A549 (cell line): ENCODE data around the gene MYH7B. TPM values are rescaled to one million over a fixed set of nuclear protein-coding genes. Genes with fewer than 3 reads are reported as not detected.

Source experiments
- ATAC-seq, 2 experiments: fragments of 200-7000 bp in 1 of 2; fragments of >200 bp in 1 of 2; cut with Nextera tagmentation in 1 of 2; cut with Tn5 transposase in 1 of 2; 3 replicates each; pipeline versions ENCODE4 v1.8.0 to v1.9.1; 2018 to 2020; ENCODE audit warnings: mild to moderate bottlenecking in 1 of 2, moderate library complexity in 1 of 2
- CTCF ChIA-PET: fragments of 300-600 bp; sonication (Branson Sonifier 250); formaldehyde crosslinking; extraction: SDS; loops from one replicate; lab custom pipeline; 2021; ENCODE audit warnings: antibody characterized with exemption, inconsistent platforms; lab: Yijun Ruan, JAX
- POLR2A ChIA-PET: fragments of 350-600 bp; formaldehyde crosslinking; extraction: SDS; loops from one replicate; lab custom pipeline; 2021; ENCODE audit warnings: antibody characterized with exemption, inconsistent platforms; lab: Yijun Ruan, JAX
- DNase-seq, 2 experiments: peaks; one replicate each; pipeline versions ENCODE4 v3.0.0 to v3.0.0-alpha.2; 2011 to 2016; ENCODE audit warnings: low read depth in 1 of 2, low spot score in 1 of 2
- FAIRE-seq: peaks from 2 replicates; lab custom pipeline; 2011; peaks lifted over from hg19 to GRCh38; lab: Jason Lieb, UNC
- H3K27ac ChIP-seq, 2 experiments: fragments of >200 bp; sonication (Bioruptor Twin); formaldehyde crosslinking; 3 replicates each; pipeline ENCODE4 v1.5.1; 2016 to 2017
- H3K4me1 ChIP-seq: fragments of >200 bp; sonication (Bioruptor Twin); formaldehyde crosslinking; 3 replicates; pipeline ENCODE4 v1.6.1; 2016
- H3K4me2 ChIP-seq: fragments of >200 bp; sonication (Bioruptor Twin); formaldehyde crosslinking; 3 replicates; pipeline ENCODE4 v1.6.1; 2016
- H3K4me3 ChIP-seq: fragments of >200 bp; sonication (Bioruptor Twin); formaldehyde crosslinking; 3 replicates; pipeline ENCODE4 v1.5.1; 2016
- H3K9me3 ChIP-seq: fragments of >200 bp; sonication (Bioruptor Twin); formaldehyde crosslinking; 3 replicates; pipeline ENCODE4 v1.6.1; 2016
- EP300 ChIP-seq, 2 experiments: fragments of >200 bp; sonication (Bioruptor Twin); formaldehyde crosslinking; IDR thresholded peaks; 2 replicates in 1 of 2; 3 replicates in 1 of 2; pipeline ENCODE4 v1.6.1; 2016 to 2017
- ESRRA ChIP-seq: fragments of 150-350 bp; IDR thresholded peaks from 2 replicates; pipeline ENCODE4 v1.6.1; 2014; ENCODE audit warnings: mild to moderate bottlenecking, low read length, borderline replicate concordance
- GATA3 ChIP-seq: IDR thresholded peaks from 2 replicates; pipeline ENCODE4 v1.6.1; 2012; ENCODE audit warnings: borderline replicate concordance
- HDAC2 ChIP-seq: fragments of 200-600 bp; sonication (generic); IDR thresholded peaks from 2 replicates; pipeline ENCODE4 v1.6.1; 2016
- HOXA7 ChIP-seq: fragments of 250-450 bp; sonication (Bioruptor Pico); IDR thresholded peaks from 2 replicates; pipeline ENCODE4 v1.5.0; 2020; ENCODE audit warnings: mild to moderate bottlenecking, moderate library complexity
- HOXB13 ChIP-seq: fragments of 250-450 bp; sonication (Bioruptor Pico); IDR thresholded peaks from 2 replicates; pipeline ENCODE4 v1.5.0; 2020; ENCODE audit warnings: low read depth, mild to moderate bottlenecking, moderate library complexity
- JUN ChIP-seq, 2 experiments: fragments of >200 bp; sonication (Bioruptor Twin); formaldehyde crosslinking; IDR thresholded peaks; 2 replicates in 1 of 2; 3 replicates in 1 of 2; pipeline ENCODE4 v1.6.1; 2016 to 2017
- MAFK ChIP-seq: fragments of 450-650 bp; IDR thresholded peaks from 2 replicates; pipeline ENCODE4 v1.6.1; 2014; ENCODE audit not compliant: partially characterized antibody
- NR3C1 ChIP-seq: fragments of >200 bp; sonication (Bioruptor Twin); formaldehyde crosslinking; IDR thresholded peaks from 3 replicates; pipeline ENCODE4 v1.6.1; 2017
- PHF8 ChIP-seq: fragments of 200-600 bp; sonication (generic); IDR thresholded peaks from 2 replicates; pipeline ENCODE4 v1.6.1; 2016; ENCODE audit warnings: low read depth, mild to moderate bottlenecking, antibody characterized with exemption, moderate library complexity, borderline replicate concordance
- RAD21 ChIP-seq, 2 experiments: fragments of >200 bp in 1 of 2; sonication (Bioruptor Twin) in 1 of 2; formaldehyde crosslinking in 1 of 2; IDR thresholded peaks in 1 of 2; conservative IDR thresholded peaks in 1 of 2; 2 replicates in 1 of 2; 3 replicates in 1 of 2; pipeline ENCODE4 v1.6.1; 2012 to 2018; ENCODE audit warnings: inconsistent platforms in 1 of 2
- RARB ChIP-seq: fragments of 250-450 bp; sonication (Bioruptor Pico); IDR thresholded peaks from 2 replicates; pipeline ENCODE4 v1.8.0; 2021; ENCODE audit warnings: mild to moderate bottlenecking, moderate library complexity
- SREBF2 ChIP-seq: fragments of 450-650 bp; IDR thresholded peaks from 2 replicates; pipeline ENCODE4 v1.6.1; 2014; ENCODE audit warnings: mild to moderate bottlenecking, moderate library complexity
- TP53 ChIP-seq: fragments of 250-450 bp; sonication (Bioruptor Pico); IDR thresholded peaks from 2 replicates; pipeline ENCODE4 v1.5.0; 2021; ENCODE audit warnings: mild to moderate bottlenecking, moderate library complexity
- ZC3H11A ChIP-seq: fragments of 450-650 bp; IDR thresholded peaks from 2 replicates; pipeline ENCODE4 v1.6.1; 2014; ENCODE audit warnings: antibody characterized with exemption, mild to moderate bottlenecking
- ZNF302 ChIP-seq: fragments of 250-450 bp; sonication (Bioruptor Pico); IDR thresholded peaks from 2 replicates; pipeline ENCODE4 v1.9.0; 2021; ENCODE audit warnings: inconsistent platforms, mild to moderate bottlenecking, moderate library complexity
- WGBS: methylation state at CpG from one replicate; pipeline ENCODE4 v1.1.6; 2017; ENCODE audit errors: missing lambda C conversion rate; 5-methylcytosine and 5-hydroxymethylcytosine counted together
- polyA plus RNA-seq, 4 experiments: library from polyadenylated mRNA; depleted of rRNA in 3 of 4; stranded (reverse); fragments of >200 nt; fragmentation: RNase III in 1 of 4; extraction: RNeasy Plus Mini Kit Qiagen cat#74134 plus additional on column Dnase treatment in 1 of 4; gene quantifications; 2 replicates in 3 of 4; 3 replicates in 1 of 4; pipeline ENCODE4 v1.2.3, GENCODE V29; 2011 to 2017
- TF ChIP-seq, protein P1 (sequence below): fragments of >200 bp; sonication (Bioruptor Twin); formaldehyde crosslinking; IDR thresholded peaks from 3 replicates; pipeline ENCODE4 v1.5.1; 2016
- TF ChIP-seq, protein P2 (sequence below): IDR thresholded peaks from 2 replicates; pipeline ENCODE4 v1.6.1; 2012; ENCODE audit warnings: low read depth, borderline replicate concordance
- TF ChIP-seq, protein P3 (sequence below): fragments of 200-600 bp; sonication (generic); IDR thresholded peaks from 2 replicates; pipeline ENCODE4 v1.6.1; 2016; ENCODE audit warnings: antibody characterized with exemption, mild to moderate bottlenecking, moderate library complexity

MYH7B gene
- polyA plus RNA-seq, 2 of the 4 experiments (the other 2 are of a cell fraction), result 0.03 to 0.23 TPM

DNA sequence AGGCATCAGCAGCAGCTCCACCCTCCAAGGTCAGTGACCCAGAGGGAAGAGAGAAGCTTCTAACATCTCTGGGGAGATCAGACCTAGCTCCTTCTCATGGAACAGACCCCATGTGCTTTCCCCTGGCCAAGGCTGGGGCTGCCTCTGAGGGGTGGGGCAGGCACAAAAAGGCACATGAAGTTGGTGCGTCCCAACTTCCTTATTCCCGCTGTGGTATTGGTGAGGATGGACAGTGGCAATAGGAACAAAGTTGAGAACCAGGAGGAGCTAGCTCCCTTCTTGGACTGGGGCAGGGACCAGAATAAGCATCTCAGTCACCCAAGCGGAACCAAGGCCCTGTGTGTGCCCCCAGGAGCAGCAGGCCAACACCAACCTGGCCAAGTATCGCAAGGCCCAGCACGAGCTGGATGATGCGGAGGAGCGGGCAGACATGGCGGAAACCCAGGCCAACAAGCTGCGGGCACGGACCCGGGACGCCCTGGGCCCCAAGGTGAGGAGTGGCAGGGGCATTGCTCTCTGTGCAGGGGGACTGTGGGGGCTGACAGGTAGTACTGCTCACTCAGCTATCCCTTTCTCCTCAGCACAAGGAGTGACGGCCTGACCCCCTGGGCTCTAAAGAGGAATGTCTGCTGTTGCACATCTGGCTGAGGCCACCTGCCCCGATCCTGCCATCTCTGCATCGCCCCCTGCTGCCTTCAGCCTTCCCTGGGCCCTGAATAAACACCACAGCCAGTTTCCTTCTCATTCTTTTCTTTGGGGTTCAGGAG lies 46.1 kb downstream of the MYH7B start:
- DNase-seq, result no peak

DNA sequence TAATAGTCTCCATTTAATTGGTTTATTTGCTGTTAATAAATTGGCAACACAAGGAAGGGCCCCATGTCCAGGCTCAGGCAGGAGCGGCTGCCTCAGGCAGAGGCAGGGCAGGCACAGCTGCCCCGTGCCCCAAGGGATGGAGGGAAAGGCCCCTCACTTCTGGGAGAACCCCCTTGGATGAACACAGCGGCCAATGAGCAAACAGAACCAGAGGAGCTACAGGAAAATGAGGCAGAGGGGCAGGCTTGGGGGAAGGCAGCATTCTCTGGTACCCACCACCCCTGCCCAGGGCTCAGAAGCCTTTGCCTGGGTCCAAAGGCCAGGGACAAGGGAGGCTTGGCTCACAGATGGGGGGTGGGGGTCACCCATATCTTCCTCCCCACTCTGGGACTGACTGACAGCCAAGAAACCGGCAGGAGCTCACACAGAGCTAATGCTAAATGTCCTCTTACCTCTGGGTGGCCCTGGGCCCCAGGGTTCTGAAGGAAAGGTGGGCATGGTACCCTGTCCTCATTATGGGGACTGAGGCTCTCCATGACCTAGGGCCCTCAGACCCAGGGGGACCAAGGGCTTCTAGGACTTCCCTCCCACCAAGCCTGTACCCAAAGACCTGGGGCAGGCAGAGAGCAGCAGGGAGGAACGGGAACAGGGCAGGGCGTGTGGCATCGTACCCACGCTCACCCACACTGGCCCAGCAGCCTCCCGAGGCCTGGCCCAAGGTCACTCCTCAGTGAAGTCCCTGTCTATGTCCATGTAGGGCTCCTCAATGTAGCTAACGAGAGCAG lies 47.0 kb downstream of the MYH7B start:
- DNase-seq (no peak), ATAC-seq (no peak), FAIRE-seq (no peak)
- Histone ChIP-seq H3K9me3 (no peaks in the 10 kb centered on the region), H3K4me3 (no peak overlapping the region), H3K27ac (no peak overlapping the region)
- 94% methylated on average over 10 of the region's 10 CpGs for WGBS
- ChIA-PET CTCF (interaction anchor here (0.7 to 4.8 kb wide), 9 partner anchors 9 to 206 kb away, joined by 3 to 30 read pairs (median 3); partner anchors contain the start of genes ACSS2 and GGT7), POLR2A (interaction anchor here (0.6 kb wide), 1 partner anchor 153 kb away, joined by 7 read pairs; no protein-coding TSS in a partner anchor)
- TF ChIP-seq SREBF2, result no peak
- TF ChIP-seq NR3C1, result no peak
- TF ChIP-seq ESRRA, result no peak
- TF ChIP-seq, protein P1, sequence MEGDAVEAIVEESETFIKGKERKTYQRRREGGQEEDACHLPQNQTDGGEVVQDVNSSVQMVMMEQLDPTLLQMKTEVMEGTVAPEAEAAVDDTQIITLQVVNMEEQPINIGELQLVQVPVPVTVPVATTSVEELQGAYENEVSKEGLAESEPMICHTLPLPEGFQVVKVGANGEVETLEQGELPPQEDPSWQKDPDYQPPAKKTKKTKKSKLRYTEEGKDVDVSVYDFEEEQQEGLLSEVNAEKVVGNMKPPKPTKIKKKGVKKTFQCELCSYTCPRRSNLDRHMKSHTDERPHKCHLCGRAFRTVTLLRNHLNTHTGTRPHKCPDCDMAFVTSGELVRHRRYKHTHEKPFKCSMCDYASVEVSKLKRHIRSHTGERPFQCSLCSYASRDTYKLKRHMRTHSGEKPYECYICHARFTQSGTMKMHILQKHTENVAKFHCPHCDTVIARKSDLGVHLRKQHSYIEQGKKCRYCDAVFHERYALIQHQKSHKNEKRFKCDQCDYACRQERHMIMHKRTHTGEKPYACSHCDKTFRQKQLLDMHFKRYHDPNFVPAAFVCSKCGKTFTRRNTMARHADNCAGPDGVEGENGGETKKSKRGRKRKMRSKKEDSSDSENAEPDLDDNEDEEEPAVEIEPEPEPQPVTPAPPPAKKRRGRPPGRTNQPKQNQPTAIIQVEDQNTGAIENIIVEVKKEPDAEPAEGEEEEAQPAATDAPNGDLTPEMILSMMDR, result no peak; the same call in 2 of the 3 replicates
- TF ChIP-seq HOXB13 (CRISPR knock-in tag), result no peak
- no peak for TF ChIP-seq JUN (IDR thresholded peaks at IDR 0.05)
- TF ChIP-seq MAFK, result no peak
- TF ChIP-seq ZNF302, result no peak
- no peak for TF ChIP-seq ZC3H11A
- no peak for TF ChIP-seq RARB (CRISPR knock-in tag)
- TF ChIP-seq HDAC2, result no peak
- TF ChIP-seq PHF8, result no peak
- TF ChIP-seq, protein P2, sequence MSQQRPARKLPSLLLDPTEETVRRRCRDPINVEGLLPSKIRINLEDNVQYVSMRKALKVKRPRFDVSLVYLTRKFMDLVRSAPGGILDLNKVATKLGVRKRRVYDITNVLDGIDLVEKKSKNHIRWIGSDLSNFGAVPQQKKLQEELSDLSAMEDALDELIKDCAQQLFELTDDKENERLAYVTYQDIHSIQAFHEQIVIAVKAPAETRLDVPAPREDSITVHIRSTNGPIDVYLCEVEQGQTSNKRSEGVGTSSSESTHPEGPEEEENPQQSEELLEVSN, result no peak
- TF ChIP-seq EP300 (IDR thresholded peaks at IDR 0.05), result no peak
- TF ChIP-seq HOXA7 (CRISPR knock-in tag), result no peak
- no peak for TF ChIP-seq TP53 (CRISPR knock-in tag)
- no peak for TF ChIP-seq GATA3
- TF ChIP-seq, all 56 proteins: peak for 0
- H3K4me1 ChIP-seq, result no peaks in the 10 kb centered on the region
- no peak overlapping the region for H3K4me2 ChIP-seq

More for the DNA sequence above, 46.1 kb downstream of the MYH7B start:
- no peak for FAIRE-seq
- ChIA-PET CTCF (interaction anchor here (0.6 to 4.8 kb wide), 11 partner anchors 10 to 169 kb away, joined by 3 to 30 read pairs (median 3); partner anchors contain the start of genes ACSS2 and GGT7), POLR2A (interaction anchor here (0.6 kb wide), 2 partner anchors 153 to 283 kb away, joined by 3 to 7 read pairs; partner anchors contain the start of gene EIF6)
- 94% methylated on average over 15 of the region's 15 CpGs for WGBS
- TF ChIP-seq, protein P1, result peak; percentile 25
- TF ChIP-seq, protein P3, sequence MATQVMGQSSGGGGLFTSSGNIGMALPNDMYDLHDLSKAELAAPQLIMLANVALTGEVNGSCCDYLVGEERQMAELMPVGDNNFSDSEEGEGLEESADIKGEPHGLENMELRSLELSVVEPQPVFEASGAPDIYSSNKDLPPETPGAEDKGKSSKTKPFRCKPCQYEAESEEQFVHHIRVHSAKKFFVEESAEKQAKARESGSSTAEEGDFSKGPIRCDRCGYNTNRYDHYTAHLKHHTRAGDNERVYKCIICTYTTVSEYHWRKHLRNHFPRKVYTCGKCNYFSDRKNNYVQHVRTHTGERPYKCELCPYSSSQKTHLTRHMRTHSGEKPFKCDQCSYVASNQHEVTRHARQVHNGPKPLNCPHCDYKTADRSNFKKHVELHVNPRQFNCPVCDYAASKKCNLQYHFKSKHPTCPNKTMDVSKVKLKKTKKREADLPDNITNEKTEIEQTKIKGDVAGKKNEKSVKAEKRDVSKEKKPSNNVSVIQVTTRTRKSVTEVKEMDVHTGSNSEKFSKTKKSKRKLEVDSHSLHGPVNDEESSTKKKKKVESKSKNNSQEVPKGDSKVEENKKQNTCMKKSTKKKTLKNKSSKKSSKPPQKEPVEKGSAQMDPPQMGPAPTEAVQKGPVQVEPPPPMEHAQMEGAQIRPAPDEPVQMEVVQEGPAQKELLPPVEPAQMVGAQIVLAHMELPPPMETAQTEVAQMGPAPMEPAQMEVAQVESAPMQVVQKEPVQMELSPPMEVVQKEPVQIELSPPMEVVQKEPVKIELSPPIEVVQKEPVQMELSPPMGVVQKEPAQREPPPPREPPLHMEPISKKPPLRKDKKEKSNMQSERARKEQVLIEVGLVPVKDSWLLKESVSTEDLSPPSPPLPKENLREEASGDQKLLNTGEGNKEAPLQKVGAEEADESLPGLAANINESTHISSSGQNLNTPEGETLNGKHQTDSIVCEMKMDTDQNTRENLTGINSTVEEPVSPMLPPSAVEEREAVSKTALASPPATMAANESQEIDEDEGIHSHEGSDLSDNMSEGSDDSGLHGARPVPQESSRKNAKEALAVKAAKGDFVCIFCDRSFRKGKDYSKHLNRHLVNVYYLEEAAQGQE, result no peak
- peak in 1 of 2 experiments; percentile 26; a peak in 1 of 5 replicates for TF ChIP-seq RAD21 (conservative IDR thresholded peaks at IDR 0.05 in 1 of 2, IDR thresholded peaks at IDR 0.05 in 1 of 2)
- Histone ChIP-seq H3K9me3 (no peaks in the 10 kb centered on the region), H3K4me1 (no peaks in the 10 kb centered on the region), H3K27ac (no peak overlapping the region), H3K4me2 (no peak overlapping the region), H3K4me3 (no peak overlapping the region)
- ATAC-seq, result peak in 1 of 2 experiments; percentile 41; a peak in 3 of 6 replicates
